Measurements from ENCODE around the gene PDLIM5.
"Not testable (repeated sequence)": the region's sequence is repeated elsewhere in the genome, so short reads cannot be mapped to it uniquely, and the experiment has no call there.

Gene PDLIM5

DNA sequence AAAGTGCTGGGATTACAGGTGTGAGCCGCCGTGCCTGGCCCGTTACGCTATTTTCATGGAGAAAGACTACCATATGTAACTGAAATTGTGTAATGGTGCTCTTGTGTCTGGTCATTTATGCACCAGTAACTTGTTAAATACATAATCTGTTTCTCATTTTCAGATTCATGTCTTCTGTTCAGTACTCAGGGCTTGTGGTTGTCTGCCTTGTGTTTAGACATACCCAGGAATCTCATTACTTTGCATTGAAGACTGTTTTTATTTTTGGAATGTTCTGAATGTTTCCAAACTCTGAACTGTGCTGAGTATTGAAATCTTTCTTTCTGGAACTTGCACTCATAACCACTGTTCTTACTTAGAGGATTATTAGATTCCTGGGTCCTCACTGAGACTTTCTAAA lies 52.8 kb downstream of the PDLIM5 start:
- no peak for DNase-seq

DNA sequence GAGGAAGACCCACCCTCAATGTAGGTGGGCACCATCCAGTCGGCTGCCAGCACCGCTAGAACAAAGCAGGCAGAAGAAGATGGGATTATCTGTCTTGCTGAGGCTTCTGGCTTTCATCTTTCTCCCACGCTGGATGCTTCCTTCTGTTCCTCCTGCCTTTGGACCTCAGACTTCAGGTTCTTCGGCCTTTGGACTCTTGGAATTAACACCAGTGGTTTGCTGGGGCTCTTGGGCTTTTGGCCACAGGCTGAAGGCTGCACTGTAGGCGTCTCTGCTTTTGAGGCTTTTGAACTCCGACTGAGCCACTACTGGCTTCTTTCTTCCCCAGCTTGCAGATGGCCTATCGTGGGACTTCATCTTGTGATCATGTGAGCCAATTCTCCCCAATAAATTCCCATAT lies 55.1 kb downstream of the PDLIM5 start:
- no peak for DNase-seq

DNA sequence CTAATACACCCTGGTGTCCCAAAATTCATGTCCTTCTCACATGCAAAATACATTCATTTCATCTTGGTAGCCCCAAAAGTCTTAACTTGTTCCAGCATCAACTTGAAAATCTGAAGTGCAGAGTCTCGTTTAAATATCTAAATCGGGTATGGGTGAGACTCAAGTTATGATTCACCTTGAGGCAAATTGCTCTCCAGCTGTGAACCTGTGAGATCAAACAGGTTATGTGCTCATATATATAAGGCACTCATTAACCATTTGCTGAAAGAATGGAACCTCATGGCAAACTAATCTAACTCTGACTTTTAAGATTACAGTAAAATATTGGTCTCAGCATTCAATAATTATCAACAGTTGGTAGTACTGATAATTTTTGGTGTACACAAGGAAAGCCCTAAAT lies 55.5 kb downstream of the PDLIM5 start:
- no peak for DNase-seq

DNA sequence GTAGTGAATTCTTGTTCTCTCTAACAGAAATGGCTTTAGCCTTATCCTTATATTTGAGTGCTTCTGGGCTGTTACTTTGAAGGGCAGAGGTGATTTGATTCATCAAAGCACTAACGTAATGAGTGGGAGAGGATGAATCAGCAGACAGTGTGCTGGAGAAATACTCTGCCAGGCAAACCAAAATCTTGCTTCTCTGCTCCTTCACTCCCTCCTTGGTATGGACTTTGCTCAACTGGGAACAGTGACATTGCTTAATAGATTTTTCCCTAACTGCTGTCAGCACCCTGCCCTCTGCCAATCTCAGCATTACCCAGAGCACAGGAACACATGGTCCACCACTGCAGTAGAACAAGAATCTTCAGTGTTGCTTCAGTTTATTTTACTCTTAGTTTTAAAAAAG lies 56.0 kb downstream of the PDLIM5 start:
- no peak for DNase-seq

DNA sequence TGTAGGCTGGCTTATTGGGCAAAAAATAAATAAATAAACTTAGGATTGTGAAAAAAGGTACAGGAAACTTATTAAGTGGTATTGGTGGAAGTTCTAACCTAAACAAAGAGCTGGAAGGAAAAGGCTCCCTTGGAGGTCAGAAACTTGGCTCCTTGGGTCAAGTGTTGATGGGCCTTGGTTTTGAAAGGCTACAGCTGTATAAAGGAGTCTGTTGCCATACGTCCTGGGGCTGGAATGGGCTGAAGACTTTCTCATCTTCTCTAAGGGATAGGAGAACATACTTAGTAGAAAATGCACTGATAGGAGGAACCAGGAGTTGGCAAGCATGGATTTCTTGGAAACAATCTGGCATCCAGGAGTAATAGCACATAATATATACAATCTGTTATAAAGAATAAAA lies 56.6 kb downstream of the PDLIM5 start:
- DNase-seq: no peak

DNA sequence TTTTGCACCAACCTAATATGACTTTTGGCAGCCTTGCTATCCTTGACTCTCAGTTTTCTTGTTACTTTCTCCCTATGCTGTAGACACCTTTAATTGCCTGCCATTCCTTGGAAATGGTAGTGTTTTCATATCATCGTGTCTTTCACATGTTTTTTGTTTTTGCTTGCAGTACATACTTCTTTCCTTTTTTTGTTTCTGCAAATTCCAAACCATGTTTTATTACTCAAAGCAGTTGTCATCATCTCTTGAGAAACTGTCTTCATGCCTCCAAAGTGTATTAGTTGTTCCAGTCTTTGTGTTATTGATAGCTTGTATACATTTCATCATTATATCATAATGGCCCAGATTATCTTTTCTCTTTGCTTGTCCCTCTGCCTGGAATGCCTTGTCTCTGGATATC lies 57.1 kb downstream of the PDLIM5 start:
- DNase-seq: no peak

DNA sequence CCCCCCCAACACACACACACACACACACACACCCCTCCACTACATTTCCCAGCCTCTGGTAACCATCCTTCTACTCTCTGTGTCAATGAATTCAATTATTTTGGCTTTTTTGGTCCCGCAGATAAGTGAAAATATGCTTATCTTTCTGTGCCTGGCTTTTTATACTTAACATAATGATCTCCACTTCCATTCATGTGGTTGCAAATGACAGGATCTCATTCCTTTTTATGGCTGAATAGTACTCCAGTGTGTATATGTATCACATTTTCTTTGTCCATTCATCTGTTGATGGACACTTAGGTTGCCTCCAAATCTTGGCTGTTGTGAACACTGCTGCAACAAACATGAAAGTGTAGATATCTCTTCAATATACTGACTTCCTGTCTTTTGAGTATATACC lies 59.8 kb downstream of the PDLIM5 start:
- no peak for DNase-seq

DNA sequence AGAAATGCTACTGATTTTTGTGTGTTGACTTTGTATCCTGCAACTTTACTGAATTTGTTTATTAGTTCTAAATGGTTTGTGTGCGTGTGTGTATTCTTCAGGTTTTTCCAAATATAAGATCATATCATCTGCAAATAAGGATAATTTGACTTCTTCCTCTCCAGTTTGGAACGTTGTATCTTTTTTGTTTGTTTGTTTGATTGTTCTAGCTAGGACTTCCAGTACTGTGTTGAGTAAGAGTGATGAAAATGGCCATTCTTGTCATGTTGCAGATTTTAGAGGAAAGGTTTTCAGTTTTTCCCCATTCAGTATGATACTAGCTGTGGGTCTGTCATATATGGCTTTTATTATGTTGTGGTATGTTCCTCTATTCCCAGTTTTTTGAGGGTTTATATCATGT lies 61.8 kb downstream of the PDLIM5 start:
- DNase-seq: not testable (repeated sequence)

DNA sequence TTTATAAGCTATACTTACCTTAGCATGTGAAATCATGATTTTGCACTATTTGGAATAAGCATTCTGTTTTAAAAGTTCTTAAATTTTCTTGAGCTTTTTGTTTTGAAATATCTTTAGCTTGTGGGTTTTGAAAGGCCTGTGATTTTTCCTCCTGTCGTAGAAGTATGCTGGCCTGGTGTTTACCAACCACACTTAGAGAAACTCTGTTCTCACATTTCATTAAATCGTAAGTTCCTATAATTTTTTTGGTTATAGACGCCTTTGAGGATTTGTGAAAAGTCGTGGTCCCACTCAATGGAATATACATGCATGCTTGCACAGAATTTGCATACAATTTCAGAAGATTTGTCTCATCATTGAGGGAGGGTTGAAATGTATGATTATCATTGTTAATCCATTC lies 63.6 kb downstream of the PDLIM5 start:
- no peak for DNase-seq

DNA sequence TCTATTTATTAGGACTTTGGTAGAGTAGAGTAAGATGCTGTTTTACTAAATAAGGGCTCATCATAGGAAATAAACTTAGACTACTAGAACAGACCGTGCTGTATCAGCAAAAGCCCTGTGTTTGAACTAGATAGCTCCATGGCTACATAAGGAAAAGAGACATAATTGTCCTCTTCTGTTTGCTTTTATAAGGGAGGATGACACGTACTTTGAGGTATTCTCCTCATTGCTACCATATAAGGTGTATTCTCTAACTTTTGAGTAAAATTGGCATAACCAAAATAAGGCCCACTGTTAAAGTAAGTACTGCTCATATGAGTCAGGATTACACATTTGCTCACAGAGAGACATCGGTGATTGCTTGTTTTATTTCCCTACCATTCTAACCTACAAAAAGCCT lies 64.3 kb downstream of the PDLIM5 start:
- DNase-seq: no peak

DNA sequence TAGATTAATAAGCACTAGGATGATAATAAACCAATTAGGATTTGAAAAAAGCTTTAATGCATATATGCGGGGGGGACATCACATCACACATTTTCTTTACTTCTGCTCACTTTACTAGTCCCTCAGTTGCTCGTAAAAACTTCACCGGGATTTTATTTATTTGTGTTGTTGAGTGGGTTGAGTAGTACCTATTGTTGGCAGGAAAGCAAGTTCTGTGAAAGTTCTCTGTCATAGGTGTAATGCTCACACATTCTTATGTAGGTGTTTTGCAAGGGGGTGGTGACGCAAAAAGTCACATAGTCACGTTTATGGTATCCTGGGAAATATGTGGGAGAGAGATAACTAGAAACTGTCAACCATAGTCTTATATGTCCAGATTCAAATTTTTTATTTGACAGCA lies 65.3 kb downstream of the PDLIM5 start:
- no peak for DNase-seq

DNA sequence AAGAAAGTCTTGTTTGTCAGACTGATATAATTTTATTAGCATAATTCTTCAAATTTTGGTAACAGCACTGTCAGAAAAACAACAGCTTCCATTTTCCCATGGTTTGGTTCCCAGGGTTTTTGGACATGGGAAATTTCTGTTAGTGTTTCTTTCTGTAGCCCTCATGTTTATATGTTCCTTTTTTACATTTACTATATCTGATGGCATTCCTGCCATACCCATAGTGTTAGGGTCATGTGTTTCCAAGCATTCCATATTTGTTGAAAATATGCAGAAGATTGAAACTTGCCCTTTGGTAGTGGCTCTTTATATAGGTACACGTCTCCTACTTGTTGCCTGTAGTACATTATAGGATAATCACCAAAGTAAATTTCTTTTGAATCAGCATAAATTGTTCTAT lies 65.8 kb downstream of the PDLIM5 start:
- no peak for DNase-seq

DNA sequence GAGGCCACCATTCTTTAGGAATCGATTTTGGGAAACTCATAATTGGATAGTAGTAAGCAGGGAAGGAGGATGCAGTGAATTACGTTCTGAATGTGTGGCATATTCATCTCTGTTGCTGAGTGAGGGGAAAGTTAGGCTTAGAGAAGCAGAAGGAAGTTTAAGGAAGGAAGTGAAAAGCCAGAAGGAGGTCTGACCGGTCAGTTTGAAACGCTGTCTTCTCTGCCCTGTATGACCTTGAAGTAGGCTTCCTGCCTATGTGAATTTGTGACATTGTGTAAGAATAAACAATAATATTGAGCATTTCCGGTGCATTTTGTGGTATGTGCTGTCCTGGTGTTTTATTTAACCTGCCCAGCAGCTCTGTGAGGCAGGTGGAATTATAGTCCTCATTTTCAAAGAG lies 67.3 kb downstream of the PDLIM5 start:
- DNase-seq: no peak

DNA sequence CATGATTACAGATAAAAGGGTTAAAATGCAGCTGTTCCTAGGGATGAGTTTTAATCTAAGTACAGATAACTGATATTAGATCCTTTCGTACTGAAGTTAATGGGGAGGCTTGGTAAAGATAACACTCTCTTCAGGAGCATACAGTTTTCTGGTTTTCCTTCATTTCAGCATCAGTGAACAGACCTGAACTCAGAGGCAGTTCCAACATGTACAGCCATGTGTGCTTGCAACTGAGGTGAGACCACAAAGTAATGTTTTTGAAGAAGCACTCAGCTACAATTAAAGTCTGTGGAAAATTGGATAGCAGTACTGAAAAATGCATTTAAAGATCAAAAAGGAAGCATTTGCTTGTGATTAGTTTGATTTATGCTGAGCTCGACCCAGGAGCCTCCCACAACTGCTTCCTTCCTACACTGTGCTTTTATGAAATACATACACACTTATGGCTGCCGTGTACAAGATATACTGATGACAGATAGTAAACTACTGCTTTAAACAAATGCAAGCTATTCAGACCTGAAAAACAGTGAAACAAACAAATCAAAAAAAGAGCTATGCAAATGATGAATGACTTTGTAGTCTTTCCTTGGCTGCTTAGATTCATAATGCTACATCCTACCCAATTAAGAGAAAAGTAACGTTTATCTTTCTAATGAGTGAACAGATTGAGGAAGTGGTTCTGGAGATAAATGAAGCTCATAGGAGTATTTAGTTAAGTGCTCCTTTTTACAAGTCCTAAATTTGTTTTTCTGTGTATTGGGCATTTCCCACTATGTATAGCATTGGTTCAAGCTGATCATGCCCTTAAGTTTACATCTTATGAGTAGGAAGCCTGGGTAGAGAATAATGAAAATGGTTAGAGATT lies 68.4 kb downstream of the PDLIM5 start:
- no peak for DNase-seq

DNA sequence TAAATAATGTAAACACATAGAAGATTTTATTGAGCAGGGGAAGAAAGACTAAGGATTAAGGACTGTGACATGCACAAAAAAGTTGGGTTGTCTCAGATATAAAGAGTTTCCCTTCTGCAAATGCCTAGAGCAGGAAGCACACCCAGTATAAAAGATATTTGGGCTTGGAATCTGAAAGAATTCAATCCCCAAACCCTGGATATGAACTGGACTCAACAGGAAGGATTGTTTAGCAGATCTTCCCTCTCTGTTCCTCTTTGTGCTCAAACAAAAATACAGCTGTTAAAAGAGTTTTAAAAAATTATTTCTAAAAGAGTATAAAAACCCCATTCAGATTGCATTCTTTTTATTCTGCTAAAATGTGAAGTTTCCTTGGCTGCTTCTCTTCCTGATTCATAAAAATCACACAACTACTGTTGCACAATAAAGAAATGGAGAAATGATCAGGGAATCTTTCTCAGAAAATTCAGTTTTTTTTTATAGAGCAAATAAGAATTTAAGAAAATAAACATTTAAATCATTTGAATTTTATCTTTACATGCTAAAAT lies 71.4 kb downstream of the PDLIM5 start:
- DNase-seq: no peak

DNA sequence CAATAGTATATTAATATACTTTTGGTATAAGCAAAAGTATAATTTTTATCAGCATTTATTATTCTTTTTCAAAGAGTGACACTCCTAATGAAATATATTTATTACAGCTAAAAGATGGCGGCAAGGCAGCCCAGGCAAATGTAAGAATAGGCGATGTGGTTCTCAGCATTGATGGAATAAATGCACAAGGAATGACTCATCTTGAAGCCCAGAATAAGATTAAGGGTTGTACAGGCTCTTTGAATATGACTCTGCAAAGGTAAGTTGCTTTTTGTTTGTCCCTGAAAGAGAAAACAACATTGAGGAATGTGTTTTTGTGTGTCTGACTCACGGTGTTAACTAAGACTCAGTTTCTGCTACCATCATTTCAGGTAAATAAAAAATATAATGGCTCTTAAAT lies 71.9 kb downstream of the PDLIM5 start:
- no peak for DNase-seq

DNA sequence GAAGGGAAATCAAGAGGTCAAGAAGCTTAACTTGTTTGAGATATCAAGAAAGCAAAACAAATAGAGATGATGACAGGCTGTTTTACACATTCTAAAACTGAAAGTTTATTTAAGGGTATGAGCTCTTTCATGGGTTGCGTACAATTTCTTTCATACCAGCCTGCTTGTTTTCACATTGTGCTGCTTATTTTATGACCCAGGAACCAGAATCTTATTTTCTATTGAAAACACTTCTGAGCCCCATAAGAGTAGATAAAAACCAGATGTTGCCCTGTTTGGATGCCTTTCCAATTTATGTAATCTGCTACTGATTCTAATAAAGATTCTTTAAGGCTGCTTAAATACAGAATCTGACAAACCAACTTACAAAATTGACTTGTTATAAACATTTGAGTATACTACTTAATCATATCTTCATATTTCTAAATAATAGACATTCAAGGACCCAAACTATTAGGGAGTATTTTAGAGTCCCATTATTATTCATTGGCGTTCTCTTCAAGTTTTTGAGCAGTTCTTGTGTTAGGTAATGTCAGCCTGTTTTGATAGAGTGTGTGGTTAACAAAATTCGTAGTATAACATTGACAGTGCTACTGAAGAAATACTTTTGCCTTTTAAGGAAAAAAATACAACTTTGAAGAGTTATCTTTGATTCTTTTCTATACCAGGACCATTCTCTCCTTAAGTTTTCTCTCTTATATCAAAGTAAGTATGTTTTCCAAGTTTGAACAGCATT lies 74.4 kb downstream of the PDLIM5 start:
- DNase-seq: no peak

DNA sequence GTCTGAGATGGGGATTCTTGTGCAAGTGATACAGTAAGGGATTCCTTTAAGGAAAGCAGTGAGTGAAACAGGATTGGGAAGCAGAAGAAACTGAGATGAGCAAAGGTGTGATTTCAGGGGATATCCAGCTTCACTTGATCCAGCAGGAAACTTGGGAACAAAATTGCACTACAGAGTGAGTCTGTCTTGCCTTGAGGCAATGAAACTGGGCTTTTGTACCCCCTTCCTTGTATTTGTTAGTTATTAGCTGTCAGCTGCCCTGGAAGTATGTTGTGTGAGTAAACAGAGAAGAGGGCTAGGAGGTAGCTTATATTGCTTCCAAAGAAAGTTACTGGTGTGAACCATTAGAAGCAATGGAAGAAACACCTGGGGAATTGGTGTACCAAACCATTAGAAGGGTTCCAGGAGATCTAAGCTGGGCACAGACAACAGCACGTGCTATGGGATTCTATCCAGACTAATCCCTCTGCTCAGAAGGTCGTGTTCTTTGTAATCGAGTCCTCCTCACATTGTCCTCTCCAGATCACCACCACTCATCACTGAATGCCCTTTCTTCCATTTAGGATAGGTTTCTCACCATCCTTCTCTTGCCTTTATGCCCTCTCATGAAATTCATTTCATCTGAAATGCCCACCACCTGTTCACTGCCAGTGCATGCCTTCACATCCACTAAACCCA lies 76.0 kb downstream of the PDLIM5 start:
- no peak for DNase-seq

DNA sequence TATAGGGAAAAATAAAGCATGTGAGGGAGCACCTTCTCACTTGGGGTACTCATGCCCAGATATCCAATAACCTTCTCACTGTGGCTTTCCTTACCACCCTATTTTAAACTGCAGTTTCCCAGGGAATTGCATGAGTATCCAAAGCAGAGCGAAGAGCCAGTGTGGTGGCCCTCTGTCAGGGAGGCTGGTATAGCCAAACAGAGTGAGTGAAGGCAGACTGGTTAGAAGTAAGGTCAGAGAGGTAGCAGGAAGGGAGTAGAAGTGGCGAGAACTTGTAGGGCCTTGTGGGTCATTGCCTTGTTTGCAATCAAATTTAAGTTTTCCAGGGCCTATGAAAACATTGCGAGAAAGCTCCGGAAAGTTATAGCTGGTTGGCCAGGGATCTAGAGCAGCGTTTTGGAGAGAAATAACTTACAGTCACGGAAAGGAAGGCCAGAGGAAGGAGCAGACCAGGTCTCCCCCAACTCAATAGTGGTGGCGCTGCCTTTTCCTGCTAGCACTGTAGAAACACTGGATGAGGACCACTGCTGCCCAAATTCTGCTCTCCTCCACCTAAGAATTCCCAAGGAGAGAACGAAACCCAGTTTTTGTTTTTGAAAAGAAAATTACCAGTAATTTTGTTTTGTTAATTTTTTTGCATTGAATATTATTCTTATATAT lies 77.2 kb downstream of the PDLIM5 start:
- DNase-seq: no peak

DNA sequence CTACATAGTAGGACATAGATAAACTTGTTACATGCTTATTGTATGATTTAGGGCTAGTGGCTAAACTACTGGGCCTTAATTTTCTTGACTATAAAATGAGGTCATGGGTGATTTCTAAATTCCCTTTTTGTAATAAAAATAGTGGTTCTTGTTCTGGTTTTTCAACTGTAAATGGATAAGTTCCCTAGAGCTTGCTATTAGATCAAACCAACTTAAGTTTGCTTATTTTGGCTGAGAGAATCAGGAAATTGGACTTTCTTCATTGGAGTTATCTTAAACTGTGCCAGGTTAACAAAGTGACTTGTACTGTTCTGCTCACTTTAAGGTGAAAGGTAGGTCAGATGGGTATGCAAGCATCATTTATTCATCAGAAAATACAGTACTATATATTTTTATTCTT lies 78.3 kb downstream of the PDLIM5 start:
- DNase-seq: no peak

DNA sequence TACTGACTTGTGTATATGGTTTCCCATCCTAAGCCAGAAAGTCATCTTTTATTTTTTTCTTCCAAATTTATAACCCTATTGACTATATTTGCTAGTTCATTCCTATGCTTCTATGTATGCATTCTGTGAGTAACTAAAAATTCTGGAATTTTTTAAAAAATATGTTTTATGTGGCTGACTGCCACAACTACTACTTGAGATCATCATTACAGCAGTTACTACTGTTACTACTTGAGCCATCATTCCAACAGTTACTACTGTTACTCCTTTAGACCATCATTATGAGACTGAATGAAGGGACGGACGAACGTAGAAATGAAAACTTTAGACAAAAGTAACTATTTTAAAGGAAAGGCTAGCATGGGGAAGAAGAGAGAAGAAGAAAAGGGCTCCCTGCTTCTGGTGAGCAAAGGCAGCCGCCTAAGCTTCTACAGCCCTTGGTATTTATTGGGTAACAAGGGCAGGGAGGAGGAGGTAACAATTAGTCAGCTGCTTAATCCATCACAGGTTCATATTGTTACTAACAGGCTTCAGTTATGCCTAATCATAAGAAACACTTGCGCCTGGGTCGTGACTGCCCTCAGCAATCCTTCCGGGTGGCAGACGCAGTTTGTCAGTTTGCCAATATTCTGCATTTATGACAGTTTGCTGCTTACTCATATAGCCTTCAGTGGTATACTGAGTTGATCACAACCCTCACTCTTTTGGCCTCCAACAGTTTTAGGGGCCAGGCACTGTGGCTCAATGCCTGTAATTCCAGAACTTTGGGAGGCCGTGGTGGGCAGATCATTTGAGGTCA lies 80.4 kb downstream of the PDLIM5 start:
- DNase-seq: no peak

All from stimulated activated CD4-positive, alpha-beta T cell treated with anti-CD3 and anti-CD28 coated beads, Interleukin-2, amount 100 ng/mL, for 24 hours (primary cell).